ENCODE data around the gene WDR89.

DNA sequence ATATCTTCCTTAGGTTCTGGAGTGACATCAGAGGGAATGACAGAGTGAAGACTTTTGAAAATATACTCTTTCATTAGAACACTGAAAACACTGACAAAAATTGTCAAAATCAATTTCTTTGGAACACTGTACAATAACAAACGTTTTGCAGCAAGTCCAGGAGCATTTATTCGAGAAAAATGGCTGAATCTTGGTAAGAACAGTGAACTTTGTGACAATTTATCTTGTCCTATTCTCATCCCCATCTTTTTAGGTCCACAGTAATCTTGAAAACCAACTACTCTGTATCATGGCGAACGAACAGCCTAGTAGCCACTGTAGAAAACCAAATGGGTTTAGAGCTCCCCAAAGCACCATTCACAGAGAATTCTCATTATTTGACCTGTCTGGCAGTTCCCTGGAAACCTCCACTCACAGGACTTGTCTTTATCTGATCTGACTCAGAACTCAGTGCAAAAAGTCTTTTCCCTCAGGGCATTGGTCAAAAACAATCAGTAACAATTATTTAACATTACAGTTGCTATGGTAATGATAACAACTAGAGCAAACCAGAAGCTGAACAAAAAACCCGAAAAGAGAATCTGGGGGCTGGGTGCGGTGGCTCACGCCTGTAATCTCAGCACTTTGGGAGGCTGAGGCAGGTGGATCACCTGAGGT lies 78.2 kb downstream of the WDR89 start:
- TF ChIP-seq, protein P1, sequence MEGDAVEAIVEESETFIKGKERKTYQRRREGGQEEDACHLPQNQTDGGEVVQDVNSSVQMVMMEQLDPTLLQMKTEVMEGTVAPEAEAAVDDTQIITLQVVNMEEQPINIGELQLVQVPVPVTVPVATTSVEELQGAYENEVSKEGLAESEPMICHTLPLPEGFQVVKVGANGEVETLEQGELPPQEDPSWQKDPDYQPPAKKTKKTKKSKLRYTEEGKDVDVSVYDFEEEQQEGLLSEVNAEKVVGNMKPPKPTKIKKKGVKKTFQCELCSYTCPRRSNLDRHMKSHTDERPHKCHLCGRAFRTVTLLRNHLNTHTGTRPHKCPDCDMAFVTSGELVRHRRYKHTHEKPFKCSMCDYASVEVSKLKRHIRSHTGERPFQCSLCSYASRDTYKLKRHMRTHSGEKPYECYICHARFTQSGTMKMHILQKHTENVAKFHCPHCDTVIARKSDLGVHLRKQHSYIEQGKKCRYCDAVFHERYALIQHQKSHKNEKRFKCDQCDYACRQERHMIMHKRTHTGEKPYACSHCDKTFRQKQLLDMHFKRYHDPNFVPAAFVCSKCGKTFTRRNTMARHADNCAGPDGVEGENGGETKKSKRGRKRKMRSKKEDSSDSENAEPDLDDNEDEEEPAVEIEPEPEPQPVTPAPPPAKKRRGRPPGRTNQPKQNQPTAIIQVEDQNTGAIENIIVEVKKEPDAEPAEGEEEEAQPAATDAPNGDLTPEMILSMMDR (IDR thresholded peaks at IDR 0.05), result no peak
- no peak for TF ChIP-seq POLR2A (IDR thresholded peaks at IDR 0.05)
